SW 1271 (cell line): ENCODE data around the gene TPRKB.
"Not testable (repeated sequence)": the region's sequence is repeated elsewhere in the genome, so short reads cannot be mapped to it uniquely, and the experiment has no call there.

Experiments
- DNase-seq, 2 experiments: peaks; one replicate each; lab custom pipeline; 2025; lab: John Stamatoyannopoulos, UW

TPRKB gene

DNA sequence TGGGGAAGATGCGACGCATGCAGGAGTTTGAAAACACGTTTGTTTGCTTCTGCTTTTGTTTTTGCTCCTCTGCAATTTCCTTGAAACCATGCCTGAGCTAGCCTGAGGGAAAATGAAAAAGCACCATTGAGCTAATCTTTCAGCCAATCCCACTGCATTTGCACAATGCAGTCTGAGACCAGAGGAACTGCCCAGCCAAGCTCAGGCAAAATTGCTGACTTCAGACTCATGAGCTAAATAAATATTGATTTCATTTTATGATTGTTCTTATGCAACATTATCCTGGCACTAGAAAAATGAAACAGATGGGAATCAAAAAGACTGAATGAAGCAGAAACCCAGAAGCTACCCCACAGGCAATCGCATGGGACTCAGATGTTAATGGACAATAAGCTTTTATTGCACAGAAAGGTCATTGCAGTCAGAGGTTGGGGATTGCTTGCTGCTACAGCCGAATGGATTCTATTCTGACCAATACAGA lies 37.0 kb downstream of the TPRKB start:
- DNase-seq = no peak

DNA sequence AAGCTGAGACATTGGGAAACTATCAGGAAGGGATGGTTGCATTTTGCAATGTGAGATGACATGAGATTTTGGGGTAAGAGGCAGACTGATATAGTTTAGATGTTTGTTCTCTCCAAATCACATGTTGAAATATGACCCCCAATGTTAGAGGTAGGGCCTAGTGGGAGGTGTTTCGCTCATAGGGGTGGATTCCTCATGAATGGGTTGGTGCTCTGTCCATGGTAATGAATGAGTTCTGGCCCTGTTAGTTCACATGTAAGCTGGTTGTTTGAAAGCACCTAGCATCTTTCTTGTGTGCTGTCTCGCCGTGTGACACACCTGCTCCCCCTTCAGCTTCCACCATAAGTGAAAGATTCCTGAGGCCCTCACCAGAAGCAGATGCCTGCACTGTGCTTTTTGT lies 37.7 kb downstream of the TPRKB start:
- DNase-seq = no peak

- no peak for DNase-seq
Observed at GRCh38 chr2:73698101-73698500, 39.0 kb downstream of the TPRKB start.

- DNase-seq = no peak
Observed at GRCh38 chr2:73697606-73698005, 39.5 kb downstream of the TPRKB start.

- not testable (repeated sequence) for DNase-seq
Observed at GRCh38 chr2:73696985-73697384, 40.2 kb downstream of the TPRKB start.

DNA sequence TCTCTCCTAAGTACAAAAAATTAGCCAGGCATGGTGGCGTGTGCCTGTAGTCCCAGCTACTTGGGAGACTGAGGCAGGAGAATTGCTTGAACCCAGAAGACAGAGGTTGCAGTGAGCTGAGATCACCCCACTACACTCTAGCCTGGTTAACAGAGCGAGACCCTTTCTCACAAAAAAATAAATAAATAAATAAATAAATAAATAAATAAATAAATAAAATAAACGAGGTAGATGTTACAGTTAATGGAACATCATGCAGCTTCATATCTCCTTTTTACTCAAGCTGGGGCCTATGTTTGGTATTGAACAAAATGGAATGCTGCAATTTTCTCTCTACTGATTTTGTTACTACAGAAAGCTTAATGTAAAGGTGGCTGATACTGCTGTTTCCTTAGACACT lies 40.6 kb downstream of the TPRKB start:
- DNase-seq = not testable (repeated sequence)

GRCh38 chr2:73690372-73691088 lies 46.6 kb downstream of the TPRKB start:
- DNase-seq = peak in 1 of 2 experiments; percentile 38

DNA sequence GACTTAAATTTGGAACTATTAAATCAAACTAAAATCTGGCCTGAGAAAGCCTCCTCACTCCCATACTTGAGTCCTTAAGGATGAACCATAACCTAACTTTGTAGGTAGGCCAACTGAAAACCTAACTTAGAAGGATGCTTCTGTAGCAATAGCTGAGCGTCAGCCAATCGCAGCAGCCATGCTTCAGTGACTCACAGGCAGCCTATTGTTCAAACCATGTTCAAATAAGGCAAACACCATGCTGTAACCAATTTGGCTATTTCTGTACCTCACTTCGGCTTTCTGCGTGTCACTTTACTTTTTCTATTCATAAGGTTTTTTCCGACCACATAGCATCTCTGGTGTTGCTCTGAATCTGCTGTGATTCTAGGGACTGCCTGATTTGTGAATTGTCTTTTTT lies 48.7 kb downstream of the TPRKB start:
- not testable (repeated sequence) for DNase-seq

GRCh38 chr2:73685764-73686438 lies 51.2 kb downstream of the TPRKB start:
- DNase-seq = no peak

- not testable (repeated sequence) for DNase-seq
Observed at GRCh38 chr2:73684905-73685304, 52.2 kb downstream of the TPRKB start.

- not testable (repeated sequence) for DNase-seq
Observed at GRCh38 chr2:73684325-73684724, 52.8 kb downstream of the TPRKB start.

DNA sequence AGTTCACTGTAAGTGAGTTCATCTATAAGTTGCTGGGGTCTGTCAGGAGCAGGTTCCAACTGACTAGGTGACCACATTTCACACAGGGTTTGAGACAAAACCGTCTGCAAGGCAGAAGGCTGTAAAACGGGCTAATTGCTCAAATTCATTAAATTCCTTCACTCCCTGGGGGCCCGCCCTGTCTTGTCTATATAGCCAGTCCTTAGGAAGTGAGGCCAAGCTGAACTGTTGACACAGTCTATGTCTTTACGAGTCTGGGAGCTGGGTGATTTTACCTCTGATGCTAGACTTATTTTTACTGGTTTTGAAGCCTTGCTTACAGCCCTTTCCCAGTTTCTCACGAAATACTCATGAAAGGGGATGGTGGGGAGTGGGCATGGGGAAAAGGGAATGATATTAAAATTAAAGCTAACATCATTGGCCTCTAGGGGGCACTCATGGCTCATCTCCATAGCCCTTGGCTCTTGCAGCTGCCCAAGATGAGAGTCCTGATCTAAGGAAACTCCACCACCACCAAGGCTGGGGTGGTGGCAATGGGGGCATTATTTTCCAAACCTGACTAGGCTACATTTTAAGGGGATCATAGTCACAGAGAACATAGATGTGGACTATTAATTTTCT lies 57.1 kb downstream of the TPRKB start:
- peak in 1 of 2 experiments; percentile 24 for DNase-seq
